ENCODE data around the gene IGFL2.

The IGFL2 gene

GRCh38 chr19:46111376-46111775, 36.7 kb upstream of the IGFL2 start:
- TF ChIP-seq CTCF (IDR thresholded peaks at IDR 0.05): no peak

GRCh38 chr19:46112527-46112926, 35.5 kb upstream of the IGFL2 start:
- Histone ChIP-seq H3K27me3 (peaks cover 0 to 4% of the 10 kb centered on the region in 2 donors), H3K36me3 (no peaks in the 10 kb centered on the region), H3K4me3 (no peak overlapping the region), H3K4me1 (no peaks in the 10 kb centered on the region), H3K27ac (no peak overlapping the region), H3K9me3 (no peaks in the 10 kb centered on the region)
- intact Hi-C loops (cut with DNase I; ENCODE audit: low total_unique reads): no loop called here
- no peak for TF ChIP-seq CTCF (IDR thresholded peaks at IDR 0.05)
- DNase-seq: no peak

More at GRCh38 chr19:46111376-46111775, 36.7 kb upstream of the IGFL2 start:
- Histone ChIP-seq H3K27ac (no peak overlapping the region), H3K4me3 (no peak overlapping the region), H3K9me3 (no peaks in the 10 kb centered on the region), H3K36me3 (no peaks in the 10 kb centered on the region), H3K4me1 (no peaks in the 10 kb centered on the region), H3K27me3 (peaks cover 0 to 2% of the 10 kb centered on the region in 2 donors)
- intact Hi-C loops (cut with DNase I; ENCODE audit: low total_unique reads): no loop called here
- DNase-seq: no peak

DNA sequence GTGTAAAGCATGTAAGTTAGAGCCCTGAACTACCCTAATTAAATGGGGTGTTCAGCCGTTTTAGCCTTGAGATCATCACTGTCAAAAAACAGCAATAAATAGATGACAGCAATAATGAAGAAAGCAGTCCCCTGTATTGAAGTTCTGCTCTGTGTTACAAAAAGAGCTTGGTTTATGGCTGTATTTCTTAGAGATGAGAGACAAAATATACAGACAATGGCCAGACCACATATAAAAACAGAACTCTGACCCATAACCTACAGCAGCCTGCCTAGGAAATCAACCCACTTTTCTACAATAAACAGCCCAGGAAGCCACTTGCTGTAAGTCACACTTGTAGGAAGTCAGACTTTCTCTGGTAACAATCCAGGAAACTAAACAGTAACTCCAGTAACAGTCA, 34.3 kb upstream of the IGFL2 start:
- intact Hi-C loops (cut with DNase I; ENCODE audit: low total_unique reads): no loop called here
- no peak for DNase-seq
- Histone ChIP-seq H3K27me3 (peaks cover 0 to 13% of the 10 kb centered on the region in 2 donors), H3K4me3 (no peak overlapping the region), H3K36me3 (no peaks in the 10 kb centered on the region), H3K4me1 (no peaks in the 10 kb centered on the region), H3K9me3 (no peaks in the 10 kb centered on the region), H3K27ac (no peak overlapping the region)
- TF ChIP-seq CTCF (IDR thresholded peaks at IDR 0.05): no peak

DNA sequence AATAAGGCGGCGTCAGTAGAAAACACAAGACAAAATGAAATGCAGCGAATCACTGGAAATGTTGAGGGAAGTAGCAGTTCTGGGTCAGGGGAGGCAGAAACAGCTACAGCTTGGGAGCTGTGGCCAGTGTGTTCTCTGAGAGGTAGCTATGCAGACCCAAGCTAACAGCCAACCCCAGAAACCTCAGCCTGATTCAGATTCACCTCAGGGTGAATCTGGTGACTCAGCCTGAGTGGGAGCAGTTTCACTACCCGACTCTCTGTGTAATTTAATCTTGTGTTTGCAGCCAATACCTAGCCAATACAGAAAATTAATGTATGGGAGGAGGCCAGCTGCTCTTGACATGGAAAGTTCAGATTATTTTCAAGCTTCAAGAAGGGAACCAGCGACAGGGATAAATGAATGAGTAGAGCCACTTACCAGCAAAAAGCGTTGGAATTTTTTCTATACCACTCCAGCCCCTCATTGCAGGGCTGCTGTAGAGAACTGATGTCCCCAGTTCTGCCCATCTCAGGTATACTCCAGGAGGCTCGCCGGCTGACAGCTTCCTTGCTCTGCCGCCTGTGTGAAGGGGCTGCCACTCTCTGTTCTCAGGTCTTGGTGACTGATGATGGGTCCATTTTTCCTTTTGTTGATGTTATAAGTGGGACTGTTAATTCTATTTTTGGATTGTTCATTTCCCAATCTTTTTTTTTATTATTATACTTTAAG, 32.5 kb upstream of the IGFL2 start:
- H3K27ac ChIP-seq: no peak overlapping the region
- no peaks in the 10 kb centered on the region for H3K4me1 ChIP-seq
- peaks cover 0 to 6% (median 0%) of the 10 kb centered on the region in 3 donors for H3K9me3 ChIP-seq
- DNase-seq: no peak
- no peaks in the 10 kb centered on the region for H3K36me3 ChIP-seq
- no peak for TF ChIP-seq CTCF (IDR thresholded peaks at IDR 0.05)
- H3K4me3 ChIP-seq: no peak overlapping the region
- intact Hi-C loops (cut with DNase I; ENCODE audit: low total_unique reads): no loop called here
- H3K27me3 ChIP-seq: peaks cover 0 to 28% of the 10 kb centered on the region in 2 donors

GRCh38 chr19:46116121-46116520, 31.9 kb upstream of the IGFL2 start:
- Histone ChIP-seq H3K27me3 (peaks cover 0 to 27% of the 10 kb centered on the region in 2 donors), H3K4me3 (no peak overlapping the region), H3K4me1 (no peaks in the 10 kb centered on the region)

More at GRCh38 chr19:46116121-46116520, 31.9 kb upstream of the IGFL2 start:
- H3K27ac ChIP-seq: no peak overlapping the region
- H3K36me3 ChIP-seq: no peaks in the 10 kb centered on the region
- TF ChIP-seq CTCF (IDR thresholded peaks at IDR 0.05): no peak
- H3K9me3 ChIP-seq: peaks cover 0 to 6% (median 0%) of the 10 kb centered on the region in 3 donors
- no peak for DNase-seq
- intact Hi-C loops (cut with DNase I; ENCODE audit: low total_unique reads): no loop called here

Data from tibial artery (tissue), 4 donors.